Parathyroid adenoma (tissue), 2 donors: ENCODE measurements around the gene PXDC1.
"Not testable (repeated sequence)": the region's sequence is repeated elsewhere in the genome, so short reads cannot be mapped to it uniquely, and the experiment has no call there.

Experiments
- H2AFZ ChIP-seq: fragments of 300-600 bp; sonication (generic); one replicate; pipeline ENCODE4 v1.7.0; 2017; ENCODE audit warnings: antibody characterized with exemption, mild to moderate bottlenecking
- H3K27ac ChIP-seq: fragments of 300-600 bp; sonication (generic); one replicate; pipeline ENCODE4 v1.7.0; 2017
- H3K27me3 ChIP-seq: fragments of 300-600 bp; sonication (generic); one replicate; pipeline ENCODE4 v1.7.0; 2017; ENCODE audit warnings: low read length; ENCODE audit not compliant: control insufficient read depth, insufficient read depth
- H3K36me3 ChIP-seq: fragments of 300-600 bp; sonication (generic); one replicate; pipeline ENCODE4 v1.7.0; 2017; ENCODE audit warnings: low read length; ENCODE audit not compliant: control insufficient read depth, insufficient read depth
- H3K4me1 ChIP-seq: fragments of 300-600 bp; sonication (generic); one replicate; pipeline ENCODE4 v1.7.0; 2017; ENCODE audit warnings: control low read depth
- H3K4me2 ChIP-seq: fragments of 300-600 bp; sonication (generic); one replicate; pipeline ENCODE4 v1.7.0; 2017; ENCODE audit warnings: low read length
- H3K4me3 ChIP-seq: fragments of 300-600 bp; sonication (generic); one replicate; pipeline ENCODE4 v1.7.0; 2017; ENCODE audit warnings: low read depth, low read length
- H3K79me2 ChIP-seq: fragments of 300-600 bp; sonication (generic); one replicate; pipeline ENCODE4 v1.7.0; 2017; ENCODE audit warnings: control low read depth
- H3K9ac ChIP-seq: fragments of 300-600 bp; sonication (generic); one replicate; pipeline ENCODE4 v1.7.0; 2017; ENCODE audit warnings: mild to moderate bottlenecking
- H3K9me3 ChIP-seq: fragments of 300-600 bp; sonication (generic); one replicate; pipeline ENCODE4 v1.7.0; 2017; ENCODE audit warnings: low read length; ENCODE audit not compliant: control insufficient read depth
- TF ChIP-seq, protein P1 (sequence below): fragments of 300-600 bp; sonication (generic); IDR thresholded peaks from one replicate; pipeline ENCODE4 v1.7.0; 2017; ENCODE audit warnings: antibody characterized with exemption, mild to moderate bottlenecking
- donor health status: primary hyperparathyroidism.

PXDC1 gene

GRCh38 chr6:3722785-3723184 lies 28.7 kb downstream of the PXDC1 start:
- Histone ChIP-seq H3K9ac (no peak overlapping the region), H3K36me3 (no peaks in the 10 kb centered on the region), H3K27ac (no peak overlapping the region), H2AFZ (no peak overlapping the region), H3K4me1 (peaks cover 3% of the 10 kb centered on the region), H3K4me2 (no peak overlapping the region), H3K79me2 (peaks cover 2% of the 10 kb centered on the region), H3K9me3 (no peaks in the 10 kb centered on the region), H3K4me3 (no peak overlapping the region), H3K27me3 (no peaks in the 10 kb centered on the region)
- TF ChIP-seq, protein P1, sequence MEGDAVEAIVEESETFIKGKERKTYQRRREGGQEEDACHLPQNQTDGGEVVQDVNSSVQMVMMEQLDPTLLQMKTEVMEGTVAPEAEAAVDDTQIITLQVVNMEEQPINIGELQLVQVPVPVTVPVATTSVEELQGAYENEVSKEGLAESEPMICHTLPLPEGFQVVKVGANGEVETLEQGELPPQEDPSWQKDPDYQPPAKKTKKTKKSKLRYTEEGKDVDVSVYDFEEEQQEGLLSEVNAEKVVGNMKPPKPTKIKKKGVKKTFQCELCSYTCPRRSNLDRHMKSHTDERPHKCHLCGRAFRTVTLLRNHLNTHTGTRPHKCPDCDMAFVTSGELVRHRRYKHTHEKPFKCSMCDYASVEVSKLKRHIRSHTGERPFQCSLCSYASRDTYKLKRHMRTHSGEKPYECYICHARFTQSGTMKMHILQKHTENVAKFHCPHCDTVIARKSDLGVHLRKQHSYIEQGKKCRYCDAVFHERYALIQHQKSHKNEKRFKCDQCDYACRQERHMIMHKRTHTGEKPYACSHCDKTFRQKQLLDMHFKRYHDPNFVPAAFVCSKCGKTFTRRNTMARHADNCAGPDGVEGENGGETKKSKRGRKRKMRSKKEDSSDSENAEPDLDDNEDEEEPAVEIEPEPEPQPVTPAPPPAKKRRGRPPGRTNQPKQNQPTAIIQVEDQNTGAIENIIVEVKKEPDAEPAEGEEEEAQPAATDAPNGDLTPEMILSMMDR: no peak

DNA sequence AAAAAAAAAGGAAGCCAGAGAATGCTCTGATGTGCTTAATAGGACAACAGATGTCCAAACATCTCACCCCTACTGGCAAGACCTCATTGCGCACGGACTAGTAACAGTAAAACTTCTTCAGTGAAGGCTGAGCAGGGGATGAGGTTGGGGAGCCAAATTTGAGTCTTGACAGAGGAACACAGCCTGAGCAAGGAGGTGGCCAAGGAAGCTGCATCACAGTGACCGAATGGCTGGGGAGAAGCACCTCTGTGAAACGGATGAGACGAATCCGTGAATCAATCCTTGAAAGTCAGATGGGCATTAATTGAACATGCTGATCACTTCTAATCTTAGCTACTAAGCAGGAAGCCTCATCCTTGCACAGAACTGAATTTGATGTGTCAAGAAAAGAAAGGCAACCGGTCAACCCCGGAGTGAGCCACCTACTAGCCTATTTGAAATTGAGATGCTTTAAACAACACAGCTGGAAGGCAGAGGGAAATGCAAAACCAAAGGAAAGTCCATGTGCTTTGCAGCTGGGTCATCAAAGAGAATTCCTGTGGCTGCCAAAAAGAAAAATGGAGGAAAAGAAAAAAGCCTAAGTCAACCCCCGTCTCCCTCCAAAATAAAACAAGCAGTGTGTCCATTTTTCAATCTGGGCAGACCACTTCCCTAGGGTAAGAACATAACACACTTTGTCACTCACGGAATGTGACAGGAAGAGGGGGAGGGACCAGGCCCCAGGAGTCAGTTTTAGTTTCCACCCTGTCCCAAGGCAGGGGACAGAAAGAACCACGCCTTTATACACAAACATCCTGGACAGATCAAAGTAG lies 29.5 kb downstream of the PXDC1 start:
- Histone ChIP-seq H3K27ac (no peak overlapping the region), H3K9ac (no peak overlapping the region)
- TF ChIP-seq, protein P1: no peak

GRCh38 chr6:3720770-3721169 lies 30.7 kb downstream of the PXDC1 start:
- H3K4me1 ChIP-seq, H3K36me3 ChIP-seq, H3K4me3 ChIP-seq, H3K9me3 ChIP-seq, H3K27ac ChIP-seq, H3K79me2 ChIP-seq, H3K27me3 ChIP-seq, H3K9ac ChIP-seq, H3K4me2 ChIP-seq, H2AFZ ChIP-seq: not testable (repeated sequence)

More for the DNA sequence above, 29.5 kb downstream of the PXDC1 start:
- H3K79me2 ChIP-seq: peaks cover 2% of the 10 kb centered on the region
- H3K9me3 ChIP-seq: no peaks in the 10 kb centered on the region
- no peak overlapping the region for H2AFZ ChIP-seq
- no peaks in the 10 kb centered on the region for H3K27me3 ChIP-seq
- no peak overlapping the region for H3K4me2 ChIP-seq
- H3K36me3 ChIP-seq: no peaks in the 10 kb centered on the region
- H3K4me3 ChIP-seq: no peak overlapping the region
- H3K4me1 ChIP-seq: peaks cover 3% of the 10 kb centered on the region

GRCh38 chr6:3719462-3720308 lies 31.8 kb downstream of the PXDC1 start:
- Histone ChIP-seq H2AFZ (no peak overlapping the region), H3K4me2 (no peak overlapping the region), H3K36me3 (no peaks in the 10 kb centered on the region), H3K4me1 (peaks cover 3% of the 10 kb centered on the region), H3K9me3 (no peaks in the 10 kb centered on the region), H3K27me3 (no peaks in the 10 kb centered on the region), H3K79me2 (no peaks in the 10 kb centered on the region), H3K9ac (no peak overlapping the region), H3K4me3 (no peak overlapping the region), H3K27ac (no peak overlapping the region)
- TF ChIP-seq, protein P1: no peak

GRCh38 chr6:3718407-3718806 lies 33.1 kb downstream of the PXDC1 start:
- Histone ChIP-seq H3K4me1 (peaks cover 3% of the 10 kb centered on the region), H3K9me3 (no peaks in the 10 kb centered on the region), H3K27me3 (no peaks in the 10 kb centered on the region), H3K36me3 (no peaks in the 10 kb centered on the region), H3K79me2 (no peaks in the 10 kb centered on the region), H3K9ac (no peak overlapping the region), H2AFZ (no peak overlapping the region), H3K27ac (no peak overlapping the region), H3K4me2 (no peak overlapping the region), H3K4me3 (no peak overlapping the region)
- TF ChIP-seq, protein P1: no peak
